Stimulated activated CD4-positive, alpha-beta T cell treated with anti-CD3 and anti-CD28 coated beads, Interleukin-12 subunit alpha, Interleukin-12 subunit beta, amount 100 ng/mL, for 48 hours (primary cell): Measurements from ENCODE around the gene PNRC2.
"Not testable (repeated sequence)": the region's sequence is repeated elsewhere in the genome, so short reads cannot be mapped to it uniquely, and the experiment has no call there.

ENCODE experiments used
- DNase-seq, 3 donors: peaks; one replicate each; pipeline ENCODE4 v3.0.0-alpha.2; 2020; ENCODE audit warnings: low read depth in 2 of 3, low spot score in 1 of 3

Gene PNRC2

GRCh38 chr1:23947366-23947765 is 12.3 kb upstream of the PNRC2 start:
- no peak for DNase-seq

- no peak for DNase-seq
Measured at GRCh38 chr1:23953020-23953419, 6.6 kb upstream of the PNRC2 start.

GRCh38 chr1:23957096-23957495 is 2.5 kb upstream of the PNRC2 start:
- DNase-seq, result no peak

- DNase-seq, result not testable (repeated sequence)
Measured at GRCh38 chr1:23958040-23958809, 1.4 kb upstream of the PNRC2 start.

DNA sequence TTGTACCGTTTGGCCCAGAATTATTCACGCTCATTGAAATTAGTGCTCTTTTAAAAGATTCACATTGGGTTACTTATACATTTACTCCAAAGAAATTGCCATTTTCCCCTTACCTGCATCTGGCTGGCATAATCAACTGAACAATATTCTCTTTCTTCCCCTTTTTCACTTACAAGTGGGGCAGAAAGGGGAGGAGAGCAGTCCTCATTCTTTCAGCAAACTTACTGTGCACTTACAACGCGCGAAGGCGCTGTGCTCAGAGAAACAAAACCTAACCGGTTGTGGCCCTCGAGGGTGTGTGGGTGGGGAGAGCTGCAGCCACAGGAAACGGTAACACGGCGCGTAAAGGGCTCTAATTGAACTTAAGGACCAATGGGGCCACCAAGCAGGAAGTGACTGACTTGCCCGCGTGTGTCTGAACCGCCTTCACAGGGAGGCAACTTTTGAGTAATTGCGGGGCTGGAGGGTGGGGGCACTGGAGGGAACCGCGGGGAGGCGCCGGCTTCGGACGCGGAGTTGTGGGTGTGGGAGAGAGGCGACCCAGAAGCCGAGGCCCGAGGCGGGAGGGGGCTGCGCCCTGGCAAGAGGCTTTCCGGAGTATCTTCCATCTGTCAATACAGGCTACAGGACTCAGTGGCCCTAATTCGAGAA is 693 bp upstream of the PNRC2 start:
- DNase-seq, result peak; percentile 86 to 92 (median 92)

- DNase-seq, result no peak
Measured at GRCh38 chr1:23960291-23961020, 828 bp downstream of the PNRC2 start.

GRCh38 chr1:23963617-23964234 is 4.1 kb downstream of the PNRC2 start:
- DNase-seq, result no peak

DNA sequence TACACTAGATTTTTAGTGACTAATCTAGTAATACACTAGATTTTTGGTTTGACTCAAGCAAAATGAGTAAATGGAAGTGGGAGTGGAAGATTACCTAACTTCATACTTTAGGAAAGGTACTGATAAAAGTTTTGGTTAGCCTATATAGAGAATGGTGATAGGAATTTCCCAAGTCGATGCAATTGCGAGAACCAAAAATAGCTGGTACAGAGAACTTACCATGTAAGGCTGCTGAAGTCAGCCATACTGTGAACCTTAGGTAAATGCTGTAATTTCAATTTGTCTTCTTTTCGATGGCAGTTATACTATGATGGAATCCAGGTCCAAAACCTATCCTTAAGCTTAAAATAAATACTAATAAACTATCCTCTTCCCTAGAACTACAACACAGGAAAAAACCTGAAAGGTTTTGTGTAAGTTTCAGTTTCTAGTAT is 4.6 kb downstream of the PNRC2 start:
- DNase-seq, result no peak

DNA sequence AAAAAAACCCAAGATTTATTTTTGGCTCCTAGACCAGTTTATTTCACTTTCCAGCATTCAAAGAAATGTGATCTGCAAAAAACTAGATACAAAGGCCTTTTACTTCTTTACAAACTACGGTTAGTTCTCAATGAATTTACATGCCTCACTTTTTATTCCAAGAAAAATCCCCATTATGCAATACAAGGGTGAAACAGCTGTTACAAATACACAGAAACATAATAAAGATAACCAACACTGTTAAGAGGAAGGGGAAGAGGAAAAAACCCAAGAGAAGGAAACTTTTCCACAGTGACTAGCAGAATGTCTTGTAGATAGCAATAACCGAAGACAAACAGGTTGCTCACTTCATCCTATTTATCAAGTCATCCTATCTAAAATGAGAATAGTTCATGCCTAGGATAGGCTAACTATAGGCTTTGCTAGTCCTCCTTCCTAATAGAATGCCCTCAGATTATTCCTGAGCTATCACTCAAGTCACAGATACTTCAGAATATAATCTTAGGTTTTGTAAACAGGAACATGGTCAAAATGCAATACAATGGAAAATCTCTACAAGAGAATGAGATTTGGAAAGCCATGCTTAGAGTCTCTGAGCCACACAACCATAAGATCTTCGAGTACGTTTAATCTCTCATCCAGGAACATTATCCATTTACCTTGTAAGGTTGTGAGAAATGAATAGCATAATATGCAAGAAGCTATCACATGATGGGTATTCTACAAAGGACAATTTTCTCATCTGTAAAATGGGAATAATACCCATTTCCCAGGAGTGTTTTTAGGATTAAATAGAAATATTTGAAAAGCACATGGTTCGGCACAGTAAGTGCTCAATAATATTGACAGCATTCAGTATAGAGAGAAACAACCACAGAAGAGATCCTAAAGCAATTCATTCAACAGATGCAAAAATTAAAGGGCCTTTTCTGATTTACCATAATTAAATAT is 5.4 kb downstream of the PNRC2 start:
- no peak for DNase-seq

GRCh38 chr1:23966973-23967493 is 7.4 kb downstream of the PNRC2 start:
- no peak for DNase-seq

- DNase-seq, result no peak
Measured at GRCh38 chr1:23967871-23968270, 8.2 kb downstream of the PNRC2 start.

DNA sequence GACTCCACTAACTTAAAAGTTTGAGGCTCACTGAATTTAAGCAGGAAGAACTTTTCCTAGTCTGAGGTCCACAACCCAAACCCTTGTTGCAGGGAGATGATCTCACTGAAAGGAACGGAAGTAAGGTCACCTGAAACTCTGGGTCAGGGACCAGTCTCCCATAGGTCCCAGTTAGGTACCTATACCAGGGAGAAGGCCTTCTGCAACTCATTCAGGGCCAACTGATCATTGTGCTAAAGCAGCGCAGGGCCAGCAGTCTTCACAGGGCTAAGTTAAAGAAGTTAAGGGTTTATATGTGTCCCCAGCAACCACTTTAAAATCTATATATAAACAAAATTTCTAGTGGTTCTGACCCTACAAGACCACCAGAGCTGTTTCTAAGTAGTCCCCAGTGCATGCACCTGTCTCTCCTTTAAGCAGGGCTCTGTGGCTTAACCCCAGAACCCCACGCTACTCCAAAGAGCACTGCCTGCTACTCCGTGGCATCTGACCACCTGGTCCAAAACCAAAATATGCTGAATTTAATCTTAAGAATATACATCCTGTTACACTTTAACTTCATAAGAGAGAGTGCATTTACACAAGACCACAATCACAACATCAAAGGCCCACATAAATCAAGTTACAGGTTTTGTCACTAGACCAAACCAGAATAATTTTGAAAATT is 17.7 kb downstream of the PNRC2 start:
- DNase-seq, result no peak

- no peak for DNase-seq
Measured at GRCh38 chr1:23977854-23978191, 18.2 kb downstream of the PNRC2 start.

GRCh38 chr1:23978805-23979204 is 19.2 kb downstream of the PNRC2 start:
- no peak for DNase-seq

GRCh38 chr1:23979387-23979880 is 19.8 kb downstream of the PNRC2 start:
- no peak for DNase-seq

GRCh38 chr1:23979881-23980727 is 20.5 kb downstream of the PNRC2 start, which contains the start of gene SRSF10:
Gene SRSF10, minus strand, starts transcription at chr1:23980327. Its CDS starts 72 bp downstream, at chr1:23980255.
- DNase-seq, result peak; percentile 95 to 98 (median 96)

DNA sequence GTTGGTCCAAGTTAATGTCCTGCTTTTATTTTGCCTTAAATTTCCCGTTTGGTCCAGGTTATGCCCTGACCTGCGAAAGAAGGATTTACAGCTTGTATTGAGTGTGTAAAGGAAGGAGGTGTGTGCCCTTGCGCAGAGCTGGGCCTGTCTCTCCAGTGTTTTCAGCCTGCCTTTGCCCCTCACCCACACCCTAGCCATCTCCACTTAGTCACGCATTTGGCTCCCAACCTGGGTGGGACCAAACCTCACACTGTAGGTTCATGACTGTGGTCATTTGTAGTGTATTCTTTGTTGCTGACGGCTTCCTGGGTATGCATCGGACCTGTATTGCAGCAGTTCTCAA is 21.1 kb downstream of the PNRC2 start:
- peak; percentile 56 to 66 (median 57) for DNase-seq

DNA sequence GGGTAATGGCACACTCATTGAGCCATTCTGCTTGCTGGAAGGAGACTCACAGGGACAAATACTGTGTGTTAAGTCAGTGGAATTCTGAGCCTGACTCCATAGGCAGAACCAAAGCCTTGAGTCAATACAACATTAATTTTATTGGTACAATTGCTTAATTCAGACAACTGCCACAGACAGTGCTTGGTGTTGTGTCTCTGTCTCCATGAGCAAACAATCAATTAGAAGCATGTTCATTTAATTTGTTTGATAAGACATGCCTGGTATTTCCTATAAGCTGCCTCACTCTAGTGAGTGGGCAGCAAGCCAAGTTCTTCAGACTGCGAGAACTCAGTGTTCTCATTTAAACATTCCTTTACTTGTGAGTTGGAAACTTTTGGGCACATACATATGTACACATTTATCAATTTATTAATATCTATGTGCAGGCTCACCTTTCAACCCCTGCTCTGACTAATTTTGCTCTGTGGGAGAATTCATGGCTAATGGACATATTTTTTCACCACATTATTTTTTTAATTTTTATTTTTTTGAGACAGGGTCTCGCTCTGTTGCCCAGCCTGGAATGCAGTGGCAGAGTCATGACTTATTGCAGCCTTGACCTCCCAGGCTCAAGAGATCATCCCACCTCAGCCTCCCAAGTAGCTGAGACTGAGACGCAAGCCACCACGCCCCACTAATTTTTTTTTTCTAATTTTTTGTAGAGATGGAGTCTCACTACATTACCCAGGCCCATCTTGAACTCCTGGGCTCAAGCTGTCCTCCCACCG is 25.0 kb downstream of the PNRC2 start:
- DNase-seq, result no peak
